Measurements from ENCODE around the gene TMEM156. TPM values are rescaled to one million over a fixed set of nuclear protein-coding genes. Genes with fewer than 3 reads are reported as not detected.

Gene TMEM156
- total and polyA plus RNA-seq, 10 of the 15 experiments (the other 5 are each of a cell fraction or from before 2014, with no cell fraction given) = 20.8 to 48.3 (median 32.7) TPM

- DNase-seq (ENCODE audit: low read depth, low spot score) (no peak), FAIRE-seq (no peak), ATAC-seq (peak; percentile 75)
- Histone ChIP-seq H4K20me1 (ENCODE audit: control insufficient read depth, insufficient read depth) (no peaks in the 10 kb centered on the region), H3K27me3 (replicated peaks in 1 of 2; ENCODE audit: control insufficient read depth in 2 of 2, insufficient read depth in 2 of 2, low read length in 1 of 2) (no peaks in the 10 kb centered on the region), H3K36me3 (ENCODE audit: control insufficient read depth in 2 of 2, insufficient read depth in 2 of 2, low read length in 1 of 2) (no peaks in the 10 kb centered on the region), H2AFZ (ENCODE audit: control insufficient read depth, low read depth, low read length) (no peak within 1 kb of the TSS), H3K4me3 (no peak within 1 kb of the TSS), H3K27ac (ENCODE audit: control insufficient read depth, insufficient read depth) (peak within 1 kb of the TSS; percentile 27; the same call in 1 of the 2 replicates), H3K4me1 (ENCODE audit: control insufficient read depth, insufficient read depth, low read length) (peaks cover 9% of the 10 kb centered on the region), H3K9ac (ENCODE audit: control insufficient read depth, insufficient read depth, low read length) (no peak within 1 kb of the TSS), H3K9me3 (replicated peaks; ENCODE audit: control insufficient read depth, insufficient read depth, low read length) (no peaks in the 10 kb centered on the region), H3K79me2 (ENCODE audit: control insufficient read depth, insufficient read depth, low read length) (peaks cover 21% of the 10 kb centered on the region), H3K4me2 (ENCODE audit: control insufficient read depth, insufficient read depth) (peak within 1 kb of the TSS; percentile 46)
- TF ChIP-seq, protein P1, sequence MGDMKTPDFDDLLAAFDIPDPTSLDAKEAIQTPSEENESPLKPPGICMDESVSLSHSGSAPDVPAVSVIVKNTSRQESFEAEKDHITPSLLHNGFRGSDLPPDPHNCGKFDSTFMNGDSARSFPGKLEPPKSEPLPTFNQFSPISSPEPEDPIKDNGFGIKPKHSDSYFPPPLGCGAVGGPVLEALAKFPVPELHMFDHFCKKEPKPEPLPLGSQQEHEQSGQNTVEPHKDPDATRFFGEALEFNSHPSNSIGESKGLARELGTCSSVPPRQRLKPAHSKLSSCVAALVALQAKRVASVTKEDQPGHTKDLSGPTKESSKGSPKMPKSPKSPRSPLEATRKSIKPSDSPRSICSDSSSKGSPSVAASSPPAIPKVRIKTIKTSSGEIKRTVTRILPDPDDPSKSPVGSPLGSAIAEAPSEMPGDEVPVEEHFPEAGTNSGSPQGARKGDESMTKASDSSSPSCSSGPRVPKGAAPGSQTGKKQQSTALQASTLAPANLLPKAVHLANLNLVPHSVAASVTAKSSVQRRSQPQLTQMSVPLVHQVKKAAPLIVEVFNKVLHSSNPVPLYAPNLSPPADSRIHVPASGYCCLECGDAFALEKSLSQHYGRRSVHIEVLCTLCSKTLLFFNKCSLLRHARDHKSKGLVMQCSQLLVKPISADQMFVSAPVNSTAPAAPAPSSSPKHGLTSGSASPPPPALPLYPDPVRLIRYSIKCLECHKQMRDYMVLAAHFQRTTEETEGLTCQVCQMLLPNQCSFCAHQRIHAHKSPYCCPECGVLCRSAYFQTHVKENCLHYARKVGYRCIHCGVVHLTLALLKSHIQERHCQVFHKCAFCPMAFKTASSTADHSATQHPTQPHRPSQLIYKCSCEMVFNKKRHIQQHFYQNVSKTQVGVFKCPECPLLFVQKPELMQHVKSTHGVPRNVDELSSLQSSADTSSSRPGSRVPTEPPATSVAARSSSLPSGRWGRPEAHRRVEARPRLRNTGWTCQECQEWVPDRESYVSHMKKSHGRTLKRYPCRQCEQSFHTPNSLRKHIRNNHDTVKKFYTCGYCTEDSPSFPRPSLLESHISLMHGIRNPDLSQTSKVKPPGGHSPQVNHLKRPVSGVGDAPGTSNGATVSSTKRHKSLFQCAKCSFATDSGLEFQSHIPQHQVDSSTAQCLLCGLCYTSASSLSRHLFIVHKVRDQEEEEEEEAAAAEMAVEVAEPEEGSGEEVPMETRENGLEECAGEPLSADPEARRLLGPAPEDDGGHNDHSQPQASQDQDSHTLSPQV (IDR thresholded peaks at IDR 0.05) = no peak
- TF ChIP-seq CREB1 (IDR thresholded peaks at IDR 0.05; ENCODE audit: low read depth) (no peak), RUNX3 (IDR thresholded peaks at IDR 0.05; ENCODE audit: low read length) (peak; percentile 70), SUZ12 (IDR thresholded peaks at IDR 0.05; ENCODE audit: unreplicated experiment) (no peak), HCFC1 (IDR thresholded peaks at IDR 0.05; ENCODE audit: low read length) (no peak)
- ChIA-PET CTCF (interaction anchor here (0.8 to 1.8 kb wide), 2 partner anchors 8 to 11 kb away, joined by 4 to 12 read pairs; no protein-coding TSS in a partner anchor), POLR2A (interaction anchor here (1.2 kb wide), 1 partner anchor 18 kb away, joined by 3 read pairs; no protein-coding TSS in a partner anchor), RAD21 (ENCODE audit: unreplicated experiment) (interaction anchor here (1.5 kb wide), 1 partner anchor 17 kb away, joined by 3 read pairs; no protein-coding TSS in a partner anchor), SMC1A (ENCODE audit: uncharacterized antibody, unreplicated experiment) (interaction anchor here (6.7 kb wide), 1 partner anchor 13 kb away, joined by 52 read pairs; no protein-coding TSS in a partner anchor)
- BruUV-seq (replicated peaks) = no TSS peak
- intact Hi-C loops (cut with micrococcal nuclease; ENCODE audit: unreplicated experiment) = no loop called here
- 29% methylated on average over 7 of the region's 7 CpGs for WGBS (ENCODE audit: insufficient coverage, insufficient replicate concordance, low lambda C conversion rate, missing lambda C conversion rate)
- in situ Hi-C loops (cut with MboI) = no loop called here
Measured at GRCh38 chr4:39062094-39062769, 30.0 kb upstream of the TMEM156 start, which contains the start of gene KLHL5. Gene KLHL5 (plus strand): TSS chr4:39062232. CDS start chr4:39062653, 421 bp downstream.

Data from GM12878 (cell line).